HFFc6 (cell line): Measurements from ENCODE around the gene ART4. TPM values are rescaled to one million over a fixed set of nuclear protein-coding genes. Genes with fewer than 3 reads are reported as not detected.

ENCODE experiments used
- DNase-seq: peaks from one replicate; pipeline ENCODE4 v3.0.0-alpha.2; 2018
- H3K27ac Mint-ChIP-seq: 2 replicates; pipeline ENCODE4 v1.8.0; 2020; ENCODE audit warnings: mild to moderate bottlenecking, mixed read lengths
- H3K27me3 Mint-ChIP-seq: 2 replicates; pipeline ENCODE4 v1.8.0; 2021; ENCODE audit warnings: mild to moderate bottlenecking, moderate library complexity, mixed read lengths; ENCODE audit not compliant: insufficient read depth
- H3K36me3 Mint-ChIP-seq: 2 replicates; pipeline ENCODE4 v1.8.0; 2021; ENCODE audit warnings: low read depth, mixed read lengths
- H3K4me1 Mint-ChIP-seq: 2 replicates; pipeline ENCODE4 v1.8.0; 2020; ENCODE audit warnings: low read depth, mixed read lengths
- H3K4me3 Mint-ChIP-seq: 2 replicates; pipeline ENCODE4 v1.8.0; 2020; ENCODE audit warnings: mild to moderate bottlenecking, moderate library complexity, mixed read lengths
- H3K9me3 Mint-ChIP-seq: 2 replicates; pipeline ENCODE4 v1.8.0; 2020; ENCODE audit warnings: mild to moderate bottlenecking, mixed read lengths
- total RNA-seq, 6 experiments: library from RNA; stranded (reverse); fragmentation: NEBNext Ultra II Directional; extraction: Animal tissue kit (Norgen Biotek cat#: 25700); gene quantifications; 2 replicates in 1 of 6; 3 replicates in 5 of 6; pipeline ENCODE4 v1.2.3, GENCODE V29; 2021
- TF ChIP-seq, protein P1 (sequence below): fragments of 200-600 bp; sonication (generic); IDR thresholded peaks from 2 replicates; pipeline ENCODE4 v1.5.0; 2021; ENCODE audit warnings: antibody characterized with exemption, mild to moderate bottlenecking

ART4 gene
- total RNA-seq, 6 experiments from 2014 or later = not detected

- H3K9me3 Mint-ChIP-seq = no peaks in the 10 kb centered on the region
- no peaks in the 10 kb centered on the region; the same call in 1 of the 2 replicates for H3K27me3 Mint-ChIP-seq
- no peak for DNase-seq
- H3K36me3 Mint-ChIP-seq = no peaks in the 10 kb centered on the region
- H3K4me3 Mint-ChIP-seq = no peak overlapping the region
- H3K4me1 Mint-ChIP-seq = no peaks in the 10 kb centered on the region
- TF ChIP-seq, protein P1, sequence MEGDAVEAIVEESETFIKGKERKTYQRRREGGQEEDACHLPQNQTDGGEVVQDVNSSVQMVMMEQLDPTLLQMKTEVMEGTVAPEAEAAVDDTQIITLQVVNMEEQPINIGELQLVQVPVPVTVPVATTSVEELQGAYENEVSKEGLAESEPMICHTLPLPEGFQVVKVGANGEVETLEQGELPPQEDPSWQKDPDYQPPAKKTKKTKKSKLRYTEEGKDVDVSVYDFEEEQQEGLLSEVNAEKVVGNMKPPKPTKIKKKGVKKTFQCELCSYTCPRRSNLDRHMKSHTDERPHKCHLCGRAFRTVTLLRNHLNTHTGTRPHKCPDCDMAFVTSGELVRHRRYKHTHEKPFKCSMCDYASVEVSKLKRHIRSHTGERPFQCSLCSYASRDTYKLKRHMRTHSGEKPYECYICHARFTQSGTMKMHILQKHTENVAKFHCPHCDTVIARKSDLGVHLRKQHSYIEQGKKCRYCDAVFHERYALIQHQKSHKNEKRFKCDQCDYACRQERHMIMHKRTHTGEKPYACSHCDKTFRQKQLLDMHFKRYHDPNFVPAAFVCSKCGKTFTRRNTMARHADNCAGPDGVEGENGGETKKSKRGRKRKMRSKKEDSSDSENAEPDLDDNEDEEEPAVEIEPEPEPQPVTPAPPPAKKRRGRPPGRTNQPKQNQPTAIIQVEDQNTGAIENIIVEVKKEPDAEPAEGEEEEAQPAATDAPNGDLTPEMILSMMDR = no peak
- H3K27ac Mint-ChIP-seq = no peak overlapping the region
Observed at GRCh38 chr12:14876833-14877232, 33.5 kb upstream of the ART4 start.

DNA sequence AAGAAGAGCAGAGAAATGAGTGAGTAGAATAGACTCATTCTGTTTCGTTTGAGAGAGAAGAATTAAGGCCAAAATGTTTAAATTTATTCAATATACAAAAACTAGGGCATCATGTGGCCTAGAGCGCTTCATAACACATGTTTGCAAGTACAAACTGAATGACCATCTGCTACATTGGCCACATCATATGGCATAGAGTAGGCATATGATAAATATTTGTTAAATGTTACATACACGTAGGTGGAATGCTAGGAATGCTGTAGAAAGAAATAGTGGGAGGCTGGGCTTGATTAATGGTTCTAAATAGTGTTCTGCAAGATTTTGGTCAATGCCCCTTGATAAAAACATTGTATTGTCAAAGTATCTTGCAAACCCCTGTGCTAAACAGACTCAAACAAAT is 31.6 kb upstream of the ART4 start:
- no peak overlapping the region for H3K4me3 Mint-ChIP-seq
- TF ChIP-seq, protein P1 = no peak
- H3K36me3 Mint-ChIP-seq = no peaks in the 10 kb centered on the region
- H3K9me3 Mint-ChIP-seq = no peaks in the 10 kb centered on the region
- no peaks in the 10 kb centered on the region for H3K4me1 Mint-ChIP-seq
- no peaks in the 10 kb centered on the region; the same call in 1 of the 2 replicates for H3K27me3 Mint-ChIP-seq
- no peak overlapping the region for H3K27ac Mint-ChIP-seq
- DNase-seq = no peak

- no peaks in the 10 kb centered on the region; the same call in 1 of the 2 replicates for H3K27me3 Mint-ChIP-seq
- TF ChIP-seq, protein P1 = no peak
Observed at GRCh38 chr12:14873440-14874185, 30.3 kb upstream of the ART4 start.

DNA sequence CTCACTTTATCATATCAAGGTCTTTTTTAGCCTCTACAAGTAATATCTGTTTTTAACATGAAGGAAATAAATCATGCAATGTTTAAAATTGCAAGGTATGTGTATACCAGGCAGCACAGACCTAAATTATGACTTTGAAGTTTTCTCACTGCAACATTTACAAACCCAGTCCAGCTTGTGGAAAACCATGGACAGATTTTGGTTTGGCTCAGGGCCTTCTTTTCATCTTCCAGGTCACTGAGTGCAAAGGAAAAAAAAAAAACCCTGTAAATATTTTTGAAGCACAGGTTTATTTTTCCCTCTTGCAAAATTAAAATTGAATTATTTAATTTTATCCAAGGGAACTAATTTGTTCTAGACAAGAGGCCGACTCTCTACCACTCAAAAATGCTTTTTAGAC is 28.6 kb upstream of the ART4 start:
- TF ChIP-seq, protein P1 = no peak
- Mint-ChIP-seq H3K27me3 (no peaks in the 10 kb centered on the region), H3K27ac (no peak overlapping the region), H3K4me1 (no peaks in the 10 kb centered on the region), H3K36me3 (no peaks in the 10 kb centered on the region), H3K4me3 (no peak overlapping the region), H3K9me3 (no peaks in the 10 kb centered on the region)
- no peak for DNase-seq

More at GRCh38 chr12:14873440-14874185, 30.3 kb upstream of the ART4 start:
- Mint-ChIP-seq H3K4me3 (no peak overlapping the region), H3K36me3 (no peaks in the 10 kb centered on the region), H3K4me1 (no peaks in the 10 kb centered on the region), H3K9me3 (no peaks in the 10 kb centered on the region), H3K27ac (no peak overlapping the region)
- DNase-seq = no peak

GRCh38 chr12:14871247-14871646 is 27.9 kb upstream of the ART4 start:
- TF ChIP-seq, protein P1 = no peak
- no peaks in the 10 kb centered on the region for H3K36me3 Mint-ChIP-seq
- H3K27ac Mint-ChIP-seq = no peak overlapping the region
- no peaks in the 10 kb centered on the region for H3K4me1 Mint-ChIP-seq
- no peaks in the 10 kb centered on the region for H3K9me3 Mint-ChIP-seq
- no peak overlapping the region for H3K4me3 Mint-ChIP-seq
- H3K27me3 Mint-ChIP-seq = no peaks in the 10 kb centered on the region
- no peak for DNase-seq
